ENCODE measurements around the gene ARHGDIA.

DNA sequence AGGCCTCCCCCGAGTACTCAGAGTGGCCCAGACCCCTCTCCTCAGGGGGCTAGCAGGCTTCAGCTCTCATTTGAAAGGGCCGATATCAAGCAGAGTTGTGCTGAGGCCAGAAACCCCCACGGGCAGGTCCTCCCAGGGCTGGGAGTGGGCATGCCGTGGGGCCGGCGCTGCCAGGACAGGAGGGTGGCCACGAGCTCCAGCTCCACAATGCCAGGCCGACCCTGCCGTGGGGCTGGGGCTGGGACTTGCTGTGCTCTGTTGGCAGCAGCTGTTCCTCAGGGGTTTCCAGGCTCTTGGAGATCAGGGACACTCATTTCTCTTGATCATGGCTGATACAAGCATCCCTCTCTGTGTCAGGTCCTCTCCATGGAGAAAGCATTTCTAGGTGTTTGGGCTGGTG is 27.7 kb upstream of the ARHGDIA start:
- TF ChIP-seq, protein P1, sequence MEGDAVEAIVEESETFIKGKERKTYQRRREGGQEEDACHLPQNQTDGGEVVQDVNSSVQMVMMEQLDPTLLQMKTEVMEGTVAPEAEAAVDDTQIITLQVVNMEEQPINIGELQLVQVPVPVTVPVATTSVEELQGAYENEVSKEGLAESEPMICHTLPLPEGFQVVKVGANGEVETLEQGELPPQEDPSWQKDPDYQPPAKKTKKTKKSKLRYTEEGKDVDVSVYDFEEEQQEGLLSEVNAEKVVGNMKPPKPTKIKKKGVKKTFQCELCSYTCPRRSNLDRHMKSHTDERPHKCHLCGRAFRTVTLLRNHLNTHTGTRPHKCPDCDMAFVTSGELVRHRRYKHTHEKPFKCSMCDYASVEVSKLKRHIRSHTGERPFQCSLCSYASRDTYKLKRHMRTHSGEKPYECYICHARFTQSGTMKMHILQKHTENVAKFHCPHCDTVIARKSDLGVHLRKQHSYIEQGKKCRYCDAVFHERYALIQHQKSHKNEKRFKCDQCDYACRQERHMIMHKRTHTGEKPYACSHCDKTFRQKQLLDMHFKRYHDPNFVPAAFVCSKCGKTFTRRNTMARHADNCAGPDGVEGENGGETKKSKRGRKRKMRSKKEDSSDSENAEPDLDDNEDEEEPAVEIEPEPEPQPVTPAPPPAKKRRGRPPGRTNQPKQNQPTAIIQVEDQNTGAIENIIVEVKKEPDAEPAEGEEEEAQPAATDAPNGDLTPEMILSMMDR (IDR thresholded peaks at IDR 0.05) = no peak
- no peak for TF ChIP-seq POLR2A (IDR thresholded peaks at IDR 0.05)

Measured in Peyer's patch (tissue), 4 donors.